Neutrophil (primary cell): Measurements from ENCODE around the gene CNNM3.

Source experiments
- H3K27ac ChIP-seq: fragments of 200-600 bp; sonication (generic); 2 replicates; pipeline ENCODE4 v1.5.1; 2016; ENCODE audit warnings: mild to moderate bottlenecking, moderate library complexity
- H3K27me3 ChIP-seq: fragments of 200-600 bp; sonication (generic); 2 replicates; pipeline ENCODE4 v1.6.0; 2016; ENCODE audit warnings: mild to moderate bottlenecking
- H3K36me3 ChIP-seq: fragments of 200-600 bp; sonication (generic); 2 replicates; pipeline ENCODE4 v1.5.1; 2017
- H3K4me1 ChIP-seq, 2 experiments: fragments of 200-600 bp in 1 of 2; sonication (generic) in 1 of 2; 1 replicate in 1 of 2; 2 replicates in 1 of 2; pipeline versions ENCODE4 v1.5.1 to v1.6.1; 2013 to 2016; ENCODE audit warnings: low read depth in 1 of 2, low read length in 1 of 2, mild to moderate bottlenecking in 1 of 2, moderate library complexity in 1 of 2; ENCODE audit not compliant: control insufficient read depth in 1 of 2, insufficient read depth in 1 of 2
- H3K4me3 ChIP-seq, 2 experiments: fragments of 200-600 bp in 1 of 2; sonication (generic) in 1 of 2; 1 replicate in 1 of 2; 2 replicates in 1 of 2; pipeline ENCODE4 v1.5.1; 2013 to 2016; ENCODE audit warnings: low read depth in 1 of 2, low read length in 1 of 2, mild to moderate bottlenecking in 1 of 2, moderate library complexity in 1 of 2
- H3K9me3 ChIP-seq: fragments of 200-600 bp; sonication (generic); 2 replicates; pipeline ENCODE4 v1.5.1; 2016
- TF ChIP-seq, protein P1 (sequence below): fragments of 200-600 bp; sonication (generic); IDR thresholded peaks from 2 replicates; pipeline ENCODE4 v1.5.1; 2016; ENCODE audit warnings: antibody characterized with exemption

Gene CNNM3

DNA sequence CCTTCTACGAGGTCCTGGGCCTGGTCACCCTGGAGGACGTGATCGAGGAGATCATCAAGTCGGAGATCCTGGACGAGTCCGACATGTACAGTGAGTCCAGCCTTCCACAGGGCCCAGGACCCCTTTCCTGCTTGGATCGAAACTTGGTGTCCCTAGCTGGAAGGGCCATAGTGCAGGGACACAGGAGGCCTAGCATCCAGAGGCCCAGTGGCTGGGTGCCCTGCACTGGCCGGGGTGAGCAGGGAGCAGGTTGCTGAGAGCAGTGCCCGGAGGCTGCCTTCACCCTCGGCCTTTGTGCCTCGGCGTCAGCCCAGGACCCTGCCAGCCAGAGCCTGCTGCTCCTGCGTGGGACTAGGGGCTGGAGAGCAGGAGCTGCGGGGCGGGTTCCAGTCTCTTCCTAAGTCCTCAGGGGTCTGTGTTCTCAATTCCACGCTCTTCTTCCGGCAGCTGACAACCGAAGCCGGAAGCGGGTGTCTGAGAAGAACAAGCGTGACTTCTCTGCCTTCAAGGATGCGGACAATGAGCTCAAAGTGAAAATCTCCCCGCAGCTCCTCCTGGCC is 18.9 kb upstream of the CNNM3 start:
- H3K27me3 ChIP-seq, result no peaks in the 10 kb centered on the region
- TF ChIP-seq, protein P1, sequence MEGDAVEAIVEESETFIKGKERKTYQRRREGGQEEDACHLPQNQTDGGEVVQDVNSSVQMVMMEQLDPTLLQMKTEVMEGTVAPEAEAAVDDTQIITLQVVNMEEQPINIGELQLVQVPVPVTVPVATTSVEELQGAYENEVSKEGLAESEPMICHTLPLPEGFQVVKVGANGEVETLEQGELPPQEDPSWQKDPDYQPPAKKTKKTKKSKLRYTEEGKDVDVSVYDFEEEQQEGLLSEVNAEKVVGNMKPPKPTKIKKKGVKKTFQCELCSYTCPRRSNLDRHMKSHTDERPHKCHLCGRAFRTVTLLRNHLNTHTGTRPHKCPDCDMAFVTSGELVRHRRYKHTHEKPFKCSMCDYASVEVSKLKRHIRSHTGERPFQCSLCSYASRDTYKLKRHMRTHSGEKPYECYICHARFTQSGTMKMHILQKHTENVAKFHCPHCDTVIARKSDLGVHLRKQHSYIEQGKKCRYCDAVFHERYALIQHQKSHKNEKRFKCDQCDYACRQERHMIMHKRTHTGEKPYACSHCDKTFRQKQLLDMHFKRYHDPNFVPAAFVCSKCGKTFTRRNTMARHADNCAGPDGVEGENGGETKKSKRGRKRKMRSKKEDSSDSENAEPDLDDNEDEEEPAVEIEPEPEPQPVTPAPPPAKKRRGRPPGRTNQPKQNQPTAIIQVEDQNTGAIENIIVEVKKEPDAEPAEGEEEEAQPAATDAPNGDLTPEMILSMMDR, result no peak
- H3K27ac ChIP-seq, result no peak overlapping the region
- peaks cover 3 to 8% of the 10 kb centered on the region in 2 experiments for H3K4me1 ChIP-seq
- H3K4me3 ChIP-seq, result no peak overlapping the region
- H3K36me3 ChIP-seq, result no peaks in the 10 kb centered on the region
- H3K9me3 ChIP-seq, result no peaks in the 10 kb centered on the region

DNA sequence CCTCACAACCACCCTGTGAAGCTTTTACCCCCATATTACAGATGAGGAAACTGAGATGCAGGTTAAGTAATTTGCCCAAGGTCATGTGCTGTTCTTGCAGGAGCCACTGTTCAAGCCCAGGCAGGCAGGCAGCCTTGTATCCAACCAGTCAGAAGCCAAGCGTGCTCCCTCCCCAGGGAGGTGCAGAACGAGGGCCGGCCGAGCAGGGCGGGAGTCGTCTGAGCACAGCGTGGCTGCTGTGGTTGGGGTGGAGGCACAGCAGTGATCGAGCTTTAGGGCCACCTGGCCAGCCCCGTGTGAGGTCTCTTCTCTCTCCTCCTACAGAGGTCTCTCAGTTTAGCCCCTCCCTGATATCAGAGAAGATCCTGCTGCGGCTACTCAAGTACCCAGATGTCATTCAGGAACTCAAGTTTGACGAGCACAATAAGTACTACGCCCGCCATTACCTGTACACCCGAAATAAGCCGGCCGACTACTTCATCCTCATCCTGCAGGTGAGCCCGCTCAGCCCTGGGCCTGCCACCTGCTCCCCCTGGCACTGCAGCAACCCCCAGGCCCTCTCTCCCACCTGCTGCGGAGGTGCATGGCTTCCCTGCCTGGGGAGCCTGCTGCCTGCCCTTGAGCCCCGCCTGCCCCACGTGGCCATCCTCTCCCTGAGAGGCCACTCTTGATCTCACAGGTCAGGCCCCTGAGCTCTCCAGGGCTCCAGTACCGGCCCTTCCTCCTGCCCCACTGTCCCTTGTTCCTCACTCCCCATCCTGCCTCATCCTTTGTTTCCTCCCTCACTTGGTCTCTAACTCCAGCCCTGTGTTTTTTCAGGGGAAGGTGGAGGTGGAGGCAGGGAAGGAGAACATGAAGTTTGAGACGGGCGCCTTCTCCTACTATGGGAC is 17.1 kb upstream of the CNNM3 start:
- no peaks in the 10 kb centered on the region for H3K9me3 ChIP-seq
- no peaks in the 10 kb centered on the region for H3K27me3 ChIP-seq
- H3K4me1 ChIP-seq, result peaks cover 3 to 8% of the 10 kb centered on the region in 2 experiments
- no peak overlapping the region for H3K27ac ChIP-seq
- H3K36me3 ChIP-seq, result no peaks in the 10 kb centered on the region
- no peak overlapping the region for H3K4me3 ChIP-seq
- TF ChIP-seq, protein P1, result no peak

DNA sequence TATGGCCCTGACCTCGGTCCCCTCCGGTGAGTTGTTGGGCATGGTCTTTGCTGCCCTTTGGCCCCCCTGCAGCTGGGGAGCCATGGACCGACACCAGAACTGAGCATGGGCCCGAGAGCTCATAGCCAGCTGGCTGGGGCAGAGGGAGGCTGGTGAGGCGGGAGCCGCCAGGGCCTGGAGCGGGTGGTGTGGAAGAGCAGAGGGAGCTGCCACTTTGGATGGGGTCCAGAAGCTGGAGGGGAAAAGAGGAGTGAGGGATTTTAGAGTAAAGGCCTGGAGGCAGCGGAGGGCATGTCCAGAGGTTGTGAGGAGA is 16.5 kb upstream of the CNNM3 start:
- peaks cover 3 to 8% of the 10 kb centered on the region in 2 experiments for H3K4me1 ChIP-seq
- no peaks in the 10 kb centered on the region for H3K36me3 ChIP-seq
- TF ChIP-seq, protein P1, result no peak
- H3K4me3 ChIP-seq, result no peak overlapping the region
- H3K27ac ChIP-seq, result no peak overlapping the region
- H3K27me3 ChIP-seq, result no peaks in the 10 kb centered on the region
- no peaks in the 10 kb centered on the region for H3K9me3 ChIP-seq

DNA sequence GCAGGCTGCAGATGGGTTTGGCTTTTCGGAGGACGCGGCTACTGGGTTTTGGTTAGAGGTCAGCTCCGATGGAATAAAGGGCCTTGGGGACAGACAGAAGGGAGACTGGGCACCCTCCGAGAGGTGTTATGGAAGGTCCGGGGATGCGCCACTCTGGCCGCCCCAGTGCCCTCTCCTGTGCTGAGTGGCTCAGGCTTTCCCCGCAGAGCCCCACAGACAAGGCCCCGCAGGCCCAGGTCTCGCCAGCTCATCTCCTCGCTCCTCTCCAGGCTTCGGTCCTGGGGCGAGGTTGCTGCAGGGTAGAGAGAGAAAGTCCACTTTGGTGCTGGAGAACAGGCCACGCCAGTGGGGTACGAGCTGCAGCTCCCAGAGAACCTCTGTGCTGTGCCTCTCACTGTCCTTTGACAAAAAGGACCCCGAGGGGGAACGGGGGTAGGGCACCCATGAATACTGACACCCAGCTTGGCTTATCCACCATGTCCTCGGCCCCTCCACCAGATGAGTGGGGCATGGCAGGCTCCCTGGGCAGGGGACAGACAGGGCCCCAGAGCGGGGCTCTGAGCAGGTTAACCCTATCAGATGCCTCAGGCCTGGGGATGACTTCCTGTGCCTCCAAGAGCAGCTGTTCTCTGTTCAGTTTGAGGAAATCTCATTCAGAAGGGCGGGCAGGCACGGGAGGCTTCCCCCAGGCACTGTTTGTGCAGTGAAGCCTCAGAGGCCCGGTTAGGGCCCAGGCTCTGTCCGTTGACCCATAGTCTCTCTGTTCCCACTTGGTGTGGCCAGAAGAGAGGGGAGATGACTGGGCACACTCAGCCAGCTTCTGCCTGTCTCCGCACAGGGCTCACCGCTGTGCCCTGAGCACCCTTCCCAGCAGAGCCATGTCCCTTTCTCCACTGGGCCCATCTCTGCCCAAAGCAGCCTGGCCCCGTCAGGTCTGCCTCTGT is 15.7 kb upstream of the CNNM3 start:
- H3K27ac ChIP-seq, result no peak overlapping the region
- no peaks in the 10 kb centered on the region for H3K9me3 ChIP-seq
- H3K4me1 ChIP-seq, result peaks cover 3 to 8% of the 10 kb centered on the region in 2 experiments
- no peaks in the 10 kb centered on the region for H3K27me3 ChIP-seq
- H3K36me3 ChIP-seq, result no peaks in the 10 kb centered on the region
- H3K4me3 ChIP-seq, result no peak overlapping the region
- TF ChIP-seq, protein P1, result no peak

DNA sequence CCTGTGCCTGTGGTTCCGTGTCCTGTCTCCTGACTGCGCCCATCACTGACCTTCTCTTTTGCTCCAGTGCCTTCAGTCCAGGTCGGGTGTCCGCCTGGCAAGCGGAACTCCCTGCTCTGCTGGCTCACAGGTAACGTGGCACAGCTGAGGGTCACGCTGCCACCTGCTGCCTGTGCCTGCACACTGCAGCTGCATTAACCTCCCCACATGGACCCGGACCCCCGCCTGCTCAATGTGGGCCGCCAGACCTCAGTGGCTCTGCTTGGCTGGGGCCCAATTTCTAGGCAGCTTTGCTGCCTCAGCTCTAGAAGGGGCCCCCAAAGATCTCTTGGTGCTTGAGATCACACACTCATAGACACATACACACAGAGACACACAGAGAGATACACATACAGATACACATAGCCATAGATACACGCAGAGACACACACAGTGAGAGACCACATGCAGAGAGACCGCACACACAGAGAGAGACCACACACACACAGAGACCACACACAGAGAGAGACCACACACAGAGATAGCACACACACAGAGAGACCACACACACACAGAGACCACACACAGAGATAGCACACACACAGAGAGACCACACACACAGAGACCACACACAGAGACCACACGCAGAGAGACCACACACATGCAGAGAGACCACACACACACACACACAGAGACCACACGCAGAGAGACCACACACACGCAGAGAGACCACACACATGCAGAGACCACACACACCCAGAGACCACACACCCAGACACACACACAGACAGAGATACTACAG is 14.9 kb upstream of the CNNM3 start:
- Histone ChIP-seq H3K4me3 (no peak overlapping the region), H3K36me3 (no peaks in the 10 kb centered on the region), H3K9me3 (no peaks in the 10 kb centered on the region), H3K27ac (no peak overlapping the region), H3K27me3 (no peaks in the 10 kb centered on the region), H3K4me1 (peaks cover 3 to 8% of the 10 kb centered on the region in 2 experiments)
- TF ChIP-seq, protein P1, result peak; percentile 81
